SH-SY5Y (cell line): Measurements from ENCODE around the gene ANKLE1.

ENCODE experiments used
- GATA2 ChIP-seq: IDR thresholded peaks from 2 replicates; pipeline ENCODE4 v1.6.1; 2011; ENCODE audit warnings: mild to moderate bottlenecking, low read depth, low read length
- GATA3 ChIP-seq: IDR thresholded peaks from 2 replicates; pipeline ENCODE4 v1.6.1; 2011; ENCODE audit warnings: low read depth, mild to moderate bottlenecking, low read length, moderate library complexity

DNA sequence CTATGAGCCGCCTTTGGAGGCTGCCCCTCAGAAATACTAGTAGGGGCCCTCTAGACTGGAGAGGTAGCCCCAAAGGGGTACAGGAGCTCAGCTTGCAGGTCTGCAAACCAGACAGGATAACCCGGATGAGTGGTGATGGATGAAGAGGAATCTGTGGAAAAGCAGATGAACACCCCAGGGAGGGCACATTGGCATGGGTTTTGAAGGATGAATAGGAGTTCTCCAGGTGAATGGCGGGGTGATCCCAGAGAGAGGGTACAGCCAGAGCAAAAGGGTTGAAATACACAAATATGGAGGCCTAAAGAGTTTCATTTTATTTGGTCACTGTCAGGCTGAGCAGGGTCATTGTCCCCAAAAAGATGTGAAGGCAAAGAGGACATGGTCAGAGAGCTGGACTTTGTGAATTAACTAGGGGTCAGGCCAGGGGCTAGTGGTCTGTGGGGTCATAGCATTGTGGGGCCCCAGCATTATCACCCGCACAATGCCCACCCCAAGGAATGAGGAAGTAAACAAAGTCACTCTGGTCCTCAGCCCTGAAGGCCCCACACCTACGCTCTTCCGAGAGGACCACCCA lies 40.8 kb upstream of the ANKLE1 start:
- TF ChIP-seq GATA2, result no peak
- TF ChIP-seq GATA3, result no peak
